HG03025 (cell line): ENCODE data around the gene RNF167.

Experiments used
- ATAC-seq: cut with Tn5 transposase; IDR thresholded peaks from one replicate; pipeline ENCODE4 v1.9.1; 2021; ENCODE audit warnings: mild to moderate bottlenecking, moderate library complexity; ENCODE audit not compliant: unreplicated experiment, low FRiP score

Gene RNF167

GRCh38 chr17:4972752-4973151, 32.7 kb downstream of the RNF167 start:
- ATAC-seq, result no peak

DNA sequence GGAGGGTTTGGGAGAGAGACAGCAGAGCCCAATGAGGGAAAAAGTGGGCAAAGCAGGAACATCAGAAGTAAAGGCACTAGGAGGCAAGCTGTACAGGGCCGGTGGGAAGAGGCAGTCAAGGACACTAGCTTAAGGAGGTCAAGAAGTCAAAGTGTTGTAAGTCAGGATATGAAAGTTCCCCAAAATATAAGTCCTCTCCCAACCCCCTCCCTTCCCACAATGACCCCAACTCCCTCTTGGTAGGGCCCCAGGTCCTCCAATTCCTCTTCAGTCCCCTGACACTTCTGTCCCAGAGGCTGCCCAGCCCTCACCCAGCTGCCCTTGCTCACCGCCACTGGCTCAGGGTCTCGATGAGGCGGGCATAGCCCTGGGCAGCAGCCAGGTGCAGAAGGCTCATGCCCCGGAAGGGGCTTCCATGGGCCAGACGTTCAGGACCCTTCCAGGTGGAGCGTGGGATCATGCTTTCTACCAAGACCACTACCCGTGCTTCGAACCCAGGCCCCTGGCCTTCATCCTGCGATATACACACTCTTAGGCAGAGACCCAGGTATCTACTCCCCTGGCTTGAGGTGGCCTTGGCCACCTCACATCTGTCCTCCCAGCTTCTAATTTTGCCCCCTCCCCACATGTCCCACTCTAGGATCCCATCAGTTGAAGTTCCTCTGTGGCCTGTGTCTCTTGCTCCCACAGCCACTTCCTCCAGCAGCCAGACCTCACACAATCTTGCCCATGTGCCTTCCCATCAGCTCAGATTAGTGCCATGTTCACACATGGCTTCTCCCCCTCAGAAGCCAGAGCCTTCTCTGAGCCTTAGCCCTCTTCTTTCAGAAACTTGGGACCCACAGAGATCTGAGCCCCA, 33.4 kb downstream of the RNF167 start:
- ATAC-seq, result no peak

GRCh38 chr17:4974115-4974670, 34.1 kb downstream of the RNF167 start:
- no peak for ATAC-seq

- no peak for ATAC-seq
Measured at GRCh38 chr17:4978726-4979125, 38.7 kb downstream of the RNF167 start.

GRCh38 chr17:4980644-4981216, 40.7 kb downstream of the RNF167 start:
- no peak for ATAC-seq

DNA sequence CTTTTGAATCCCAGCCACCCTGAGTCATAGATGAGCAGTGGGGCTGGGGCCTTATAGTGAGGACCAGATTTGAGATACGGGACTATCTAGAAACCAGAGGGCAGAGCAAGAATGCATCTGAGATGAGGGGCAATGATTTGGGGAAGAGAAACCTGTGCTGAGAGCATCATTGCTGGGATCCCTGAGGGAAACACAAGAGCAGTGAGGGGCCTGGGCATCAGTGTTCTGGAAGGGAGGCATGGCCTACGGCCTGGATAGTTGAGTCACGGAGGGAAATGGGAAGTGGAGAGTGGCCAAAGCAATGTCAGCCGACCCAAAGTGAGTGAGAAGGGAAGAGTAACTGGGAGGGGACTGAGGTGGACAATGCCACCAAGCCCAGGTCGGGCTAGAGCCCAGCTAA, 42.2 kb downstream of the RNF167 start:
- ATAC-seq, result no peak

DNA sequence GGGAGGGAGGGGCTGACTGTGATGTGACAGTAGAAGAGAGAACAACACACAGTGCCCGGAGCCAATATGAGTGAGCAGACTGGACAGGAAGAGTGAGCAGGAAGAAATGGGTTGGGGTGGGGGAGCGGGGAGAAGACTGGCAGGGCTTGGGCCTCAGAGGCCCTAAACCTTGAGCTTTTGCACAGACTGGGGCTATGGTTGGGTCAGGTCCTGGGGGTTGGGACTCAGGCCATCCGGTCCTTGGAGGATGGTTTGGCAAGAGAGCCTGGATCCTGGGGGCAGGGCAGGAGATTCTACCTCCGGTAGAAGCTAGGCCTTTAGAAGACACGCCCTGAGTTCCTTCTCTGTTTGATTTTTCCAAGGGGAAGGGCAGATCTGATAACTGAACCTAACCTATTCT, 46.3 kb downstream of the RNF167 start:
- ATAC-seq, result no peak

- peak; percentile 57 for ATAC-seq
Measured at GRCh38 chr17:4986951-4987766, 47.1 kb downstream of the RNF167 start, which contains the start of gene CAMTA2. CAMTA2 (minus strand) TSS chr17:4987675; CDS start chr17:4986222, 1,453 bp downstream.

DNA sequence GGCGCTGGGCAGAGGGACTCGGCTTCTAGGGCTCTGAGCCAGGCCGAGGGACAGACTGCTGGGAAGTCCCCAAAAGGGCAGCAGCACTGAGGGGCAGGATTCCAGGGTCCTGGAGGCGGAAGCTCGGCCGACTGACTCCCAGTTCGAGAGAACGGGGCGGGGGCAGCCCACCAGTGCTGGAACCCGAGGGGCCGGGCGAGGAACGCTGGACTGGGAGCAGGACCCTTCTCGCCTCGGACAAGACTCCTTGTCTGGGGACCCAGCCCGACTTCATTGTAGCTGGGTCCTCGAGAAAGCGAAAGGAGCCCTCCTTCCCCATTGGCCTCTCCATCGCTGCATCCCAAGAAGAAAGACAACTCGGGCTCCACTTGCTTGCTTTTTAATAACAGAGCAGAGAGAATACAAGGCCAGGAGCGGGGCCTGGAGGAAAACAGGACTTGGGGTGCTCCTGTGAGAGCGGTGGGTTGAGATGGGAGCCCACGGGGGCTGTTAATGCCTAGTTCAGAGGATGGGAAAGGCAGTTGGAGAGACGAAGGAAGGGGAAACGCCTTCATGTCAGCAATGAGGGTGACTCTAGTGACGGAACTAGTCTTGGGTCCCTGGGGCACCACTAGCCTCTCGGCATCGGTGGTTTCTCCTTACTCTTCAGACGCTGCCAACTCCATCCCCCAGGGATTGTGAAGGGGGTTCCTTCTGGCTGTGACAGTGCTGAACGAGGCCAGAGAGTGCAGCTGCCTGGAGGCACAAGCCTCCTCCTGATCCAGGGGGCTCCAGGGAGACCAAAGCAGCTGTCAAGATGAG, 47.9 kb downstream of the RNF167 start:
- ATAC-seq, result no peak

- no peak for ATAC-seq
Measured at GRCh38 chr17:4994081-4994595, 54.1 kb downstream of the RNF167 start.
